HG03108 (cell line): ENCODE measurements around the gene LGALS14.
"Not testable (repeated sequence)": the region's sequence is repeated elsewhere in the genome, so short reads cannot be mapped to it uniquely, and the experiment has no call there.

Experiments used
- ATAC-seq: cut with Tn5 transposase; IDR thresholded peaks from one replicate; pipeline ENCODE4 v1.9.1; 2021; ENCODE audit warnings: moderate library complexity; ENCODE audit not compliant: unreplicated experiment

Gene LGALS14, protein sequence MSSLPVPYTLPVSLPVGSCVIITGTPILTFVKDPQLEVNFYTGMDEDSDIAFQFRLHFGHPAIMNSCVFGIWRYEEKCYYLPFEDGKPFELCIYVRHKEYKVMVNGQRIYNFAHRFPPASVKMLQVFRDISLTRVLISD

DNA sequence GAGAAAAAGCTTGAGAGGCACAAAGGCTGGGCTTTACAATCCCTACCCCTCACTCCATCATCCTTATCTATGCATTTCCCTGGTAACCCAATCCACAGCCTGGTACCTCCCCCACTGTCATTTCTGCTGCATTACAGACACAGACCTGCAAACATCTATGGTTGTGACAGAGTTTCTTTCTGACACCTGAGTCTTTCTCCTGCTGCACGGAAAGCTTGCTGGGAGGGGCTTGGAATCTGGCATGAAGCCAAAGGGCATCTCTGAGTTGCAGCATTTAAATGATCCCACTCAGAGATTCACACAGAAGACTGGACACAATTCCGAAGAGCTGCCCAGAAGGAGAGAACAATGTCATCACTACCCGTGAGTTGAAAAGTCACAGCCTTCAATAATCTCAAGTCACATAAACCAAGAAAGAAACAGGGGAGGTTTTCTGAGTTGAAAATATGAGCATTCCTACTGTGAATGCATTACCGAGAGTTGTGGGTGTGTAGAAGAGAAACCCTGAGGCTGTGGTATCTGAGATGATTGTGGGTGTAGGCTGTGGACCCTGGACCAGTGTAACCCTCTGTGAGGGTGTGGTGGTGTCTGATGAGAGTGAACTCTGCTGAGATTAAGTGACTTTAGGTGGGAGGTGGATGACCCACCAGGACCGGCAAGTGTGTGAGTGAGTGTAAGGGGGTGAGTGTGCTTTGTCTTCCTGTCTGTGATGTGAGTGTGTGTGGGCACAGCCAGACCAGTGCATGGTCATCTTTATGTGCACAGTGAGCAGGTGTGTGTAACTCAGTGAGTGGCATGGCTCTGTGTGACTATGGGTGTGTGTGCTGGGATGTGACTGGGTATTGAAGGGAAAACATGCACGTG is at the start of gene LGALS14:
Gene LGALS14 (plus strand): TSS at position 301 of the 864 bp plus-strand sequence. CDS start 48 bp downstream, at position 349.
- no peak for ATAC-seq

DNA sequence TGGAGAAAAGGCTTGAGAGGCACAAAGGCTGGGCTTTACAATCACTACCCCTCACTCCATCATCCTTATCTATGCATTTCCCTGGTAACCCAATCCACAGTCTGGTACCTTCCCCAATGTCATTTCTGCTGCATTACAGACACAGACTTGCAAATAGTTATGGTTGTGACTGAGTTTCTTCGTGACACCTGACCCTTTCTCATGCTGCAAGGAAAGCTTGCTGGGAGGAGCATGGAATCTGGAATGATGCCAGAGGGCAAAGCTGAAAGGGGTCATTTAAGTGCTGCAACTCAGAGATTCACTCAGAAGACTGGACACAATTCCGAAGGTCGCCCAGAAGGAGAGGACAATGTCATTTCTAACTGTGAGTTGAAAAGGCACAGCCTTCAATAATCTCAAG is 48.7 kb upstream of the LGALS14 start, which contains the start of gene LGALS16:
Gene LGALS16 (plus strand): TSS at position 301 of the 400 bp plus-strand sequence. CDS start 49 bp downstream, at position 350.
- ATAC-seq, result no peak

DNA sequence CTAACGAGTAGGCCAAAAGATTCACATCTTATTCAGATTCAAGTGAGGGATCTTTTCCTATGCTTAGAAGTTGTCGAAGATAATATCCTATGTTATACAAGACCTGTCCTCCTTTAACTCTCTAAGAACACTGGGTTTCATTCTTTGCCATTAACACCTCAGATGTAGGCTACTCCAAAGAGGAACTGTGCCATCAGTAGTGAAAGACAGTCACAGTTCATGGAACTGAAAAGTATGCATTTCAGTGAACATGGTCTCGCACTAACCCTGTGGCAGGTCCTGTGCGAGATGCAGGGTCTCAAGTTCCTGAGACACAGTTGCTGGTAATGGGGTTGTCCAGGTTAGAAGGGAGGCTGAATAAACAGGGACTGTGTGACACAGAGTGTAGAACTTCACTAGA is 44.5 kb upstream of the LGALS14 start:
- ATAC-seq, result no peak

DNA sequence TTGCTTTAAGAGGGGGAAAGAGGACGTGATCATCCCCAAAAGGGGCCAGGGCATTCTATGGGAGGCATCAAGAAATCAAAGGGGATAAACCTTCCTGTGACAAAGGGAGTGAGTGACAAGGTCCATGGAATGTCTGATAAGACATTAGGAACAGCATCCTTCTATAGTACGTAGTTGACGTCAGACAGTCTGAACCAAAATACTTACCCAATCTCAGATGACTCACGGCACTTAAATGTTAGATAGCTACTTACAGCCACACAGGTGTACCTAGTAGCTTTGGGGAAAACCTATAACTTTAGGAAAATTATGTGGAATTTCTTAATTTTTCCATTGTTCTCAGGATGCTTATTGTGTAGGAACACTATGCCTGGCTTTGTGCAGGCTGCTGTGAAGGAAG is 43.6 kb upstream of the LGALS14 start:
- no peak for ATAC-seq

DNA sequence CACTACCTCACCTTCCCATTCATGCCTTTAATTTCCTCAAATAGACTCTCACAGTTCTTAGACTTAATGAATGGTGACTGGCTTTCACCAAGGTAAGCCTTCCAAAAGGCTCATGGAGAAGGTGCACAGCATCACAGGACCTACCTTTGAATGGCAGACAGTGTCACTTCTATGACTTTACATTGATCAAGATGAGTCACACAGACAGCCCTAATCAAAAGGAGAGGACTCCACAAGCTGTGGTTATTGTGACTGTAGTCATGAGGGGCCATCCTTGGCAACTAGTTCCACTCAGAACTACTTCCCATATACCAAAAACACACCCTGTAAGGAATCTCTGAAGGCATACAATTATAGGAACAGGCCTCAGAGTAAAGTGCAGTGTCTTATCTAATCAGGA is 42.7 kb upstream of the LGALS14 start:
- ATAC-seq, result no peak

DNA sequence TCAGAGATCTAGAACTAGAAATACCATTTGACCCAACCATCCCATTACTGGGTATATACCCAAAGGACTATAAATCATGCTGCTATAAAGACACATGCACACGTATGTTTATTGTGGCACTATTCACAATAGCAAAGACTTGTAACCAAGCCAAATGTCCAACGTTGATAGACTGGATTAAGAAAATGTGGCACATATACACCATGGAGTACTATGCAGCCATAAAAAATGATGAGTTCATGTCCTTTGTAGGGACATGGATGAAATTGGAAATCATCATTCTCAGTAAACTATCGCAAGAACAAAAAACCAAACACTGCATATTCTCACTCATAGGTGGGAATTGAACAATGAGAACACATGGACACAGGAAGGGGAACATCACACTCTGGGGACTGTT is 34.4 kb upstream of the LGALS14 start:
- ATAC-seq, result not testable (repeated sequence)

DNA sequence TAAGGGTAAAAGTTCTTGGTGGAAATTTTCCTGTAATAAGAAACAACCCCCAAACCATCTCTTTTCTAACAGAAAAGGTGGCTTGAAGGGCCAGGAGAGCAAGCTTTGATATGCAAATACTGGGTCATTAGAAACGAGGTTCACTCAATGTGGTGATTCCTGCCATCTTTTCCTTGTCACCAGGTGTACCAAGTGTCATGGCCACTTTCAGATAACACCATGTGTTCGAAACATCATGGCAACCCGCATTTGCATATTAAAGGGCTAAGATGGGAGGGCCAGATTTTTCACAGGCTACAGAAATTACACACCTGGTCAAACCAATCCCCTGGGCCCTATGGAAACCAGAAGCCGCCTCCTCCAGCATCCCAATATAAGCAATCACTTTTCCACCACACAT is 33.3 kb upstream of the LGALS14 start:
- ATAC-seq, result no peak

DNA sequence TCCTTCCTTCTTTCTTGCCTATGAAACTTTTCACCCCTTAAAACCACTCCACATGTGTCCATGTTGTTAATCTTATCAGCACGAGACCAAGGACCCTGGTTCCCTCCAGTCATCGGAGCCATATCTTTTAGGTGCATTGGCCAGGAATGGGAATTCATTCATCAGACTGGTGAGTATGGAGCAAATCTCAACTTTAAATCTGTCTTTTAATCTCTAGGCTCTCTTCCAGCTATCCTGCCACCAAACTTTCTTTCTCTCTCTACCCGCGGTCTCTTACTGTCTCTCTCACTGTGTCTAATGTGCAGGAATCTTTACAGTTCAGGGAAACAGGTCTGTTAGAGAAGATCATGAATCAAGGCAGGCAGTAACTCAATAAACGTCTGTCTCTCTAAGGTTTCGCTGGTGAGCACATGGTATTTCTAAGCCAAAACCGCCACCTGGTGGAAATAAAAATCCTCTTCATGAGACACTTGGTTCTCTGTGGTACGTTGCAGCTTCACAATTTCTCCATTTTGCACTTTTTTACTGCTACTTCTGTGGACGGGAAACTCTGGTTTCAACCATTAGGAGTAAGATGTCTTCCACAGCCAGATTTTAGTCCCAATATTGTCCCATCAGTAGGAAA is 32.4 kb upstream of the LGALS14 start:
- no peak for ATAC-seq

DNA sequence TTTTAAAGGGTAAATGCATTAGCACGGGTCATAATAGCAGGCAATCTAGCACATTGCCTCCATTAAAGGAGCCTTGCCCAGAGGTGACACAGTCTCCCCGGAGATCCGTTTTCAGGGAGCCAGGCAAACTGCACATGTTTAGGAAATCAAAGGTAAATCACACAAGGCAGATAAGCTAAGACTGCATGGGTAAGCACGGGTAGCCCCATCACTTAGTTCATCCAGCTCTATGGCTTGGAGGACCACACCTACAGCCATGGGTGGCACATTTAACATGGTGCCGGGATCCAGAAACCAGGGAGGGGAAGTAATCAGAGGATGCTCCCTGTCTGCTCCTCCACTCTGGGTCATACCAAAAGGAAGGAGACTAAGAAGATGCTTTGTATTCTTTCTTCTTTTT is 31.8 kb upstream of the LGALS14 start:
- ATAC-seq, result no peak

DNA sequence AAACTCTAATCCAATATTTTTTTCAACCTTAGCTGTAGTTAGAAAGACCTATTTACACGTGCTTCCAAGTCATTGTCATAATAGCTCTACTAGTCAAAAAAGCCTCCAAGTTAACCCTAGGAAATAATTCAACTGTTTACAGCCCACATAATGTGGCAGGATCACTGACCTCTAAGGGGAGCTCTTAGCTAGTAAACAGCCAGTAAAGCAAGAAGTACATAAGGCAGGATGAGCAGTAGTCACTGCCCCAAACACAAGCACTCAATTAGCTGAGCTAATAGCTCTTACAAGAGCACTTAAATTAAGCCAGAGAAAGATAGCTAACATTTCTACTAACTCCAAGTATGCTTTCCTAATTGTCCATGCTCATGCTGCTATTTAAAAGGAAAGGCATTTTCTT is 30.4 kb upstream of the LGALS14 start:
- ATAC-seq, result not testable (repeated sequence)

DNA sequence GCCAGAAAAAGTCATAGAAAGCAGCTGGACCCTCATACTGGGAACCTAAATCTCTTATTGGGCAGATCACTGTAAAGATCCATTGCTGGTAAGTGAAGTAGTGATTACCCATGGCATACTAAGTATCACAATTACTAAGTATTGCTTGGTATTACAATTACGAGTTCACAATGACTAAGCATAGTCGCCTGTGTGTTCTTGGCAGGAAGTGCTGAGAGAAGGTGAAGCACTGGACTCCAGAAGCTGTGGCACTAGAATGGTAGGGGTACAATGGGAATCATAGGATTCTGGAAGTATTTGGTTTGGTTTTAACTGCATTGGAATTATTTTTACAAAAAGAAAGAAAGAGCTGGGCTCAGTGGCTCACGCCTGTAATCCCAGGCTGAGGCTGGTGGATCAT is 28.3 kb upstream of the LGALS14 start:
- ATAC-seq, result no peak

DNA sequence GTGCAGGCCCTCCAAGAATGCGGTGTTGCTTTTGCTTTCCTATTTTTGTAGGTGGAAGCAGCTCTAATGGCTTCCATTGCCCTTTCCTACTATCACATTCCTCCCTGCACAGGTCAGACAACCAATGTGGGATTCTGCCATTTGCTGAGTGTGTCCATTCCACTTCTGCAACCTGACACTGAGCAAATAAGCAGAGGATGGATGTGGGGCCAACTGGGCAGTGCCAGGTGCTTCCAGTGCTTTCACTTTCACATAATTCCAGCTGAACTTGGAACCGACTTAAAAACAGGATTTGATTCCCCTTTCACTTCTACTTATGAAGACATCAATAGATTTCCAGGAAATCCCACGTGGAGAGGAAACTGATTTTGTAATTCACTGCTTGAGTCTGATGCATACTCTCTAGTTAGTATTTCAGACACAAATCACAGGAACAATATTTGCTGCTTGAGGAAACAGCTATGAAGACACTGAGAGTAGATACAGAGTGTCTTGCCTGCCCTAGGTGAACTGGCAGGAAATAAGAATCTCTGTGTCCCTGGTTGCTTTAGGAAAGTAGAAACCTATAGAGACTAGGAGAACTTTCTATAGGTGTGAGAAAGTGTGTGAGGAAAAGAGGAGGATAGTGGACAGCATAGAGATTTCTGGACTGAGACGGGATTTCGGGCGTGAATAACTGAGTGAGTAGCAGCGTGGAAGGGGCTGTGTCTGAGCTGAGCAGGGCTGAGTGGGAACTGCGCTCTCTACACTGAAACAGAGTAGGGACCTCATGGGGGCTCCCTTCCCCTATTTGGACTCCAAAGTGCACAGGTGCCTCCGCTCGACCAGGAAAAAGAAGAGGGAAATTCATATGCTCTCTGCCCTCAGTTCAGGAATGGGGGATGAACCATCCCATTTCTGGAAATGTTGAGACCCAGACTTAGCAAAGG is 26.1 kb upstream of the LGALS14 start:
- no peak for ATAC-seq

DNA sequence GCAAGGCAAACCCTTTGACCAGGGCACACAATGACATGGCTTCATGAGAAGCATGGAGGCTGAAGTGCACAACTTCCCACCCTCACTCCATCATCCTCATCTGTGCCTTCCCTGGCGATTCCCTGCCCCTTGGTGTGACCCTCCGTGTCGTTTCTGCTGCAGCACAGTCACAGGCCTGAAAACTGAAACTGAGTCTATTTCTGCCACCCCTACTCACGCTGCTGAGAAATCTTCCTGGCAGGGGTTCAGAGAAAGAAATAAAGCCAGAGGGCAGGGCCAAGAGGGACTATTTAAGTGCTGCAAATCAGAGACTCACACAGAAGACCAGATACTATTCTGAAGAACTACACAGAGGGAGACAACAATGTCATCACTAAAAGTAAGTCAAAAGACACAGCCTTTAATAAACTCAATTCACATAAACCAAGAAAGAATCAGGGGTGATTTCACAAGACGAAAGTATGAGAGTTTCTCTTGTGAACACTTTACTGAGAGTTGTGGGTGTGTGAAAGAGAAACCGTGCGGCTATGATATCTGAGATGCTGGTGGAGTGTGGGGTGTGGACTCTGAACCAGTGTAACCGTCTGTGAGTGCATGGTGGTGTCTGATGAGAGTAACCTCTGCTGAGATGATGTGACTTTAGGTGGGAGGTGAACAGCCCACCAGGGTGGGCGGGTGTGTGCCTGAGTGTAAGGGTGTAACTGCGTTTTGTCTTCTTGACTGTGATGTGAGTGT is 25.1 kb upstream of the LGALS14 start:
- ATAC-seq, result no peak

DNA sequence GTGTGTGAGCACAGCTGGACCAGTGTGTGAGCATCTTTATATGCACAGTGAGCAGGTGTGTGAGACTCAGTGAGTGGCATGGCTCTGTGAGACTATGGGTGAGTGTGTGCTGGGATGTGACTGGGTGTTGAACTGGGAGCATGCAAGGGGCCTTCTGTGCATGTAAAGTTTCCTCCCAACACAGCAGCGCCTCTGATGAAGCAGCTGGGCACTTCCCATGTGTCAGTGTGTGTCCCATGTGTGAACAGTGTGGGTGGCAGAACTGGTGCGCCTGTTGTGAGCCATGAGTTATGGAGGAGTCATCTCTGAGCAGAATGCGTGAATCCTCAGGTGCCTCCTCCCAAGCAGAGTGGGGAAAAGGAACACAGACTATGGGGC is 24.5 kb upstream of the LGALS14 start:
- no peak for ATAC-seq

DNA sequence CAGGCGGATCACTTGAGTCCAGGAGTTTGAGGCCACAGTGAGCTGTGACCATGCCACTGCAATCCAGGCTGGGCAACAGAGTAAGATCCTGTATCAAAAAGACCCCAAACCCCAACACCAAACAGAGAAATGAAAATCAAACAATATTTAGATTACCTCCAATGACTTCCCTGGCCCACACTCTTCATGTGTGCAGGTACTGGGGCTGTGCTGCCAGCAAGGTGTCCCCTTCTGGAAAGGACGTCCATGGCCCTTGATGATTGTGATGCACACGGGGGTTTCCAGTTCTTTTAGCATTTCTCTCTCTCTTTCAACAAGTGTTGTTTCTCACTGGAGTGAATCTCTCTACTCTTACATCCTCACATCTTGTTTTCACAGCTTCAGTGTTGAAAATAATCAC is 23.7 kb upstream of the LGALS14 start:
- ATAC-seq, result no peak

DNA sequence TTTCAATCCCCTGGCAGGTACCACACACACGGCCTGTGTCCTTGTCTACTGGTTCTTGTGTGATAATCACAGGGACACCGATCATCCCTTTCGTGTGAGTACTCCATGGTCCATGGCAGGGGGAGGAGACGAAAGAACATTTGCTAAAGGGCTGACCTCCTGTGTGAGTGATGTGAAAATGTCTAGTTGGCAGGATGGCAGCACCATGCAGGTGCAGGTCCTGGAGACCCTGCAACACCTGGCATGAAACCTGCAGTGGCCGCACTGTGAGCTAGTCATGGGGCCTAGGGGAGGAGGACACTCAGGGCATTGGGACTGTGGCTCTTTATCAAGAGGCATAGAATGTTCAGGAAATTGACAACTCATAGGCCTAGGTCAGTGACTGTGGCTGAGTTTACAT is 22.9 kb upstream of the LGALS14 start:
- ATAC-seq, result no peak

DNA sequence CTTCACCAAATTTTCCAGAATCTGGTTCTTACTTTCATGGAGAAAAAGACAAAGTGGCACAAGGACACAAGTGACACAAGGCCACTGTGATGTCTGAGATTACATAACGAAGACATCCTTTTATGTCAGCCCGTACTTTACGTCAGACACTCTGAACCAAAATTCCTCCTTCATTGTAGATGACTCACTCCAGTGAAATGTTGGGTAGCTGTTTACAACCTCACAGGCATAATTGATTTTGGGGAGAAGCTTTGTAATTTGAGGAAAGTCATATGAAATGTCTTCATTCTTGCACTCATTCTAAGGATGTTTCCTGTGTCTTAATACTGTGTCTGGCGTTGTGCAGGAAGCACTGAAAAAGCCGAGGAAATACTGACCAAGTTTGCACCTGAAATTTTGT is 20.0 kb upstream of the LGALS14 start:
- no peak for ATAC-seq

DNA sequence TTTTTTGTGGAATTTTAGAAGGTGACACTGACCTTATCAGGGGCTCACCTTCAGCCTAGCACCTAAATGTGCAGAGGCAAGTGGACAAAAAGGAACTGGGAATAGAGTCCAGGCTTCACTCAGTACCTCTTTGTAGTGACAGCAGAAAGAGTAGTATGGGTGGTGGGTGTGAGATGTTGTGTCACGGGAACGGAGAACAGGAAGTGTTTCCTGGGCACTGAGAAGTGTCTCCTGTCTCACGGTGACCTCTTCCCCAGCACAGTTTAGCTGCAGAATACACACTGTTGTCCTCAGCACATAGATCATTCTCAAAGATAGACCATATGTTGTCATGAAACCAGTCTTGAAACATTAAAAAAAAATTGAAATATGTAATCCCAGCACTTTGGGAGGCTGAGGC is 17.5 kb upstream of the LGALS14 start:
- no peak for ATAC-seq

DNA sequence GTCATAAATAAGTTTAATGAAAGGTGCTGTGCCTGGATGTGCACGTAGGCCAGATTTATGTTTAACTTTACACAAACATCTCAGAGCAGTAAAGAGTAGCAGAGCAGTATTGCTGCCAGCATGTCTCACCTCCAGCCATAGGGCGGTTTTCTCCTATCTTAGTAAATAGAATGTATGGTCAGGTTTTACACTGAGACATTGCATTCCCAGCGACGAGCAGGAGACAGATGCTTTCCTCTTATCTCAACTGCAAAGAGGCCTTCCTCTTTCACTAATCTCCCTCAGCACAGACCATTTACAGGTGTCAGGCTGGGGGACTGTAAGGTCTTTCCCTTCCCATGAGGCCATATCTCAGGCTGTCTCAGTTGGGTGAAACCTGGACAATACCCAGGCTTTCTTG is 15.6 kb upstream of the LGALS14 start:
- not testable (repeated sequence) for ATAC-seq

DNA sequence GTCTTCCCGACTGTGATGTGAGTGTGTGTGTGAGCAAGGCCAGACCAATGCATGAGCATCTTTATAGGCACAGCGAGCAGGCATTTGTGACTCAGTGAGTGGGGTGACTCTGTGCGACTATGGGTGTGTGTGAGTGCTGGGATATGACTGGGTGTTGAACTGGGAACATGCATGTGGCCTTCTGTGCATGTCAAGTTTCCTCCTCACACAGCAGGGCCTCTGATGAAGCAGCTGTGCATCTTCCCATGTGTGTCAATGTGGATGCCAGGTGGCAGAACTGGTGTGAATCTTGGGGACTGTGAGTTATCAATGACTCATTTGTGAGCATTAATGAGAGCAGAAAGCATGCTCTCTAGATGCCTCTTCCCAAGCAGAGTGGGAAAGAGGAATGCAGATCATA is 12.1 kb upstream of the LGALS14 start:
- ATAC-seq, result no peak
